ENCODE measurements around the gene ARTN.

The ARTN gene

DNA sequence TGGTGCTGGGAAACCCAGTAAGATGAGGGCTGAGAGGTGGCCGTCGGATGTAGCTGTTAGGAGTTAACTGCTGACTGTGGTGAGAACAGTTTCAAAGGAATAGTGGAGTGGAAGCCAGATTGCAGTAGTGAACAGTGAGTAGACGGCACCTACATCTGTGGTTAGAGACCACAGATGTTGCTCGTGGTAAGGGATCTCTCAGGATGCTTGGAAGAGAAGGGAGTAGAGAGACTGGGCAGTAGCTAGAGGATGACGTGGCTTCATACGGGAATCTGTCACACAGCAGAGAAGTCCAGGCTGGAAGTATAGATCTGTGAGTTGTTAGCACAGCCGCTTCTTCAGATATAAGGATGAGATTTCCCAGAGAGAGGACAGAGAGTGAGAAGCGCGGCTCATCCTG is 7.8 kb upstream of the ARTN start:
- Histone ChIP-seq H3K4me3 (IDR thresholded peaks at IDR 0.05; ENCODE audit: insufficient read depth, low read depth, low read length) (no peak overlapping the region), H3K27ac (no peak overlapping the region), H3K9ac (no peak overlapping the region), H4K20me1 (ENCODE audit: insufficient read depth) (no peaks in the 10 kb centered on the region), H3K4me1 (ENCODE audit: low read depth, poor library complexity, severe bottlenecking) (peaks cover 15% of the 10 kb centered on the region), H2AFZ (ENCODE audit: low read depth) (no peak overlapping the region), H3K79me2 (ENCODE audit: insufficient read depth, low read depth) (no peaks in the 10 kb centered on the region), H3K4me2 (no peak overlapping the region), H3K36me3 (ENCODE audit: insufficient read depth) (no peaks in the 10 kb centered on the region), H3K27me3 (ENCODE audit: insufficient read depth, low read depth) (no peaks in the 10 kb centered on the region)
- TF ChIP-seq, protein P1, sequence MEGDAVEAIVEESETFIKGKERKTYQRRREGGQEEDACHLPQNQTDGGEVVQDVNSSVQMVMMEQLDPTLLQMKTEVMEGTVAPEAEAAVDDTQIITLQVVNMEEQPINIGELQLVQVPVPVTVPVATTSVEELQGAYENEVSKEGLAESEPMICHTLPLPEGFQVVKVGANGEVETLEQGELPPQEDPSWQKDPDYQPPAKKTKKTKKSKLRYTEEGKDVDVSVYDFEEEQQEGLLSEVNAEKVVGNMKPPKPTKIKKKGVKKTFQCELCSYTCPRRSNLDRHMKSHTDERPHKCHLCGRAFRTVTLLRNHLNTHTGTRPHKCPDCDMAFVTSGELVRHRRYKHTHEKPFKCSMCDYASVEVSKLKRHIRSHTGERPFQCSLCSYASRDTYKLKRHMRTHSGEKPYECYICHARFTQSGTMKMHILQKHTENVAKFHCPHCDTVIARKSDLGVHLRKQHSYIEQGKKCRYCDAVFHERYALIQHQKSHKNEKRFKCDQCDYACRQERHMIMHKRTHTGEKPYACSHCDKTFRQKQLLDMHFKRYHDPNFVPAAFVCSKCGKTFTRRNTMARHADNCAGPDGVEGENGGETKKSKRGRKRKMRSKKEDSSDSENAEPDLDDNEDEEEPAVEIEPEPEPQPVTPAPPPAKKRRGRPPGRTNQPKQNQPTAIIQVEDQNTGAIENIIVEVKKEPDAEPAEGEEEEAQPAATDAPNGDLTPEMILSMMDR (conservative IDR thresholded peaks at IDR 0.05; ENCODE audit: low read depth, low read length): no peak

DNA sequence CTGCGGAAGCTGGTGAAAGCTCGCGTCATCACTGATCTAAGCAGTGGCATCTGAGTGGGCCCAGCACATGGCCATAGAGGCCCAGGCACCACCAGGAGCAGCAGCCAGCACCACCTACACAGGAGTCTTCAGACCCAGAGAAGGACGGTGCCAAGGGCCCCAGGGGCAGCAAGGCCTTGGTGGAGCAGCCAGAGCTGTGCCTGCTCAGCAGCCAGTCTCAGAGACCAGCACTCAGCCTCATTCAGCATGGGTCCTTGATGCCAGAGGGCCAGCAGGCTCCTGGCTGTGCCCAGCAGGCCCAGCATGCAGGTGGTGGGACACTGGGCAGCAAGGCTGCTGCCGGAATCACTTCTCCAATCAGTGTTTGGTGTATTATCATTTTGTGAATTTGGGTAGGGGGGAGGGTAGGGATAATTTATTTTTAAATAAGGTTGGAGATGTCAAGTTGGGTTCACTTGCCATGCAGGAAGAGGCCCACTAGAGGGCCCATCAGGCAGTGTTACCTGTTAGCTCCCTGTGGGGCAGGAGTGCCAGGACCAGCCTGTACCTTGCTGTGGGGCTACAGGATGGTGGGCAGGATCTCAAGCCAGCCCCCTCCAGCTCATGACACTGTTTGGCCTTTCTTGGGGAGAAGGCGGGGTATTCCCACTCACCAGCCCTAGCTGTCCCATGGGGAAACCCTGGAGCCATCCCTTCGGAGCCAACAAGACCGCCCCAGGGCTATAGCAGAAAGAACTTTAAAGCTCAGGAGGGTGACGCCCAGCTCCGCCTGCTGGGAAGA is 3.2 kb upstream of the ARTN start:
- Histone ChIP-seq H3K4me1 (ENCODE audit: low read depth, poor library complexity, severe bottlenecking) (peaks cover 52% of the 10 kb centered on the region), H3K4me3 (IDR thresholded peaks at IDR 0.05; ENCODE audit: insufficient read depth, low read depth, low read length) (no peak overlapping the region), H3K27ac (peak overlapping the region; percentile 24; the same call in 1 of the 2 replicates), H3K27me3 (ENCODE audit: insufficient read depth, low read depth) (no peaks in the 10 kb centered on the region), H2AFZ (ENCODE audit: low read depth) (no peak overlapping the region), H3K79me2 (ENCODE audit: insufficient read depth, low read depth) (no peaks in the 10 kb centered on the region), H3K36me3 (ENCODE audit: insufficient read depth) (no peaks in the 10 kb centered on the region), H3K4me2 (peak overlapping the region; percentile 56; the same call in 1 of the 2 replicates), H4K20me1 (ENCODE audit: insufficient read depth) (no peaks in the 10 kb centered on the region), H3K9ac (no peak overlapping the region)
- TF ChIP-seq, protein P1 (conservative IDR thresholded peaks at IDR 0.05; ENCODE audit: low read depth, low read length): peak; percentile 77

DNA sequence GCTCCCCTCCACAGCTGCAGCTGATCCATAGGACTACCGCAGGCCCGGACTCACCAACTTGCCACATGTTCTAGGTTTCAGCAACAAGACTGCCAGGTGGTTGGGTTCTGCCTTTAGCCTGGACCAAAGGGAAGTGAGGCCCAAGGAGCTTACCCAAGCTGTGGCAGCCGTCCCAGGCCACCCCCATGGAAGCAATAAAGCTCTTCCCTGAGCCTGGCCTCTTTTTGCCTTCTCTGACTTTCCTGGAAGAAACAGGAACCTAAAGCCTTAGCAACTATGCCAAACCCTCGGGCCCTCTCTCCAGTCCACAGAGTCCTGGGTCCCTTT is 2.7 kb upstream of the ARTN start:
- Histone ChIP-seq H3K9ac (no peak overlapping the region), H3K4me2 (peak overlapping the region; percentile 56; the same call in 1 of the 2 replicates), H2AFZ (ENCODE audit: low read depth) (no peak overlapping the region), H3K36me3 (ENCODE audit: insufficient read depth) (no peaks in the 10 kb centered on the region), H3K27me3 (ENCODE audit: insufficient read depth, low read depth) (no peaks in the 10 kb centered on the region), H3K4me1 (ENCODE audit: low read depth, poor library complexity, severe bottlenecking) (peaks cover 52% of the 10 kb centered on the region), H3K79me2 (ENCODE audit: insufficient read depth, low read depth) (no peaks in the 10 kb centered on the region), H3K27ac (peak overlapping the region; percentile 24; the same call in 1 of the 2 replicates), H3K4me3 (IDR thresholded peaks at IDR 0.05; ENCODE audit: insufficient read depth, low read depth, low read length) (no peak overlapping the region), H4K20me1 (ENCODE audit: insufficient read depth) (no peaks in the 10 kb centered on the region)
- TF ChIP-seq, protein P1 (conservative IDR thresholded peaks at IDR 0.05; ENCODE audit: low read depth, low read length): no peak

DNA sequence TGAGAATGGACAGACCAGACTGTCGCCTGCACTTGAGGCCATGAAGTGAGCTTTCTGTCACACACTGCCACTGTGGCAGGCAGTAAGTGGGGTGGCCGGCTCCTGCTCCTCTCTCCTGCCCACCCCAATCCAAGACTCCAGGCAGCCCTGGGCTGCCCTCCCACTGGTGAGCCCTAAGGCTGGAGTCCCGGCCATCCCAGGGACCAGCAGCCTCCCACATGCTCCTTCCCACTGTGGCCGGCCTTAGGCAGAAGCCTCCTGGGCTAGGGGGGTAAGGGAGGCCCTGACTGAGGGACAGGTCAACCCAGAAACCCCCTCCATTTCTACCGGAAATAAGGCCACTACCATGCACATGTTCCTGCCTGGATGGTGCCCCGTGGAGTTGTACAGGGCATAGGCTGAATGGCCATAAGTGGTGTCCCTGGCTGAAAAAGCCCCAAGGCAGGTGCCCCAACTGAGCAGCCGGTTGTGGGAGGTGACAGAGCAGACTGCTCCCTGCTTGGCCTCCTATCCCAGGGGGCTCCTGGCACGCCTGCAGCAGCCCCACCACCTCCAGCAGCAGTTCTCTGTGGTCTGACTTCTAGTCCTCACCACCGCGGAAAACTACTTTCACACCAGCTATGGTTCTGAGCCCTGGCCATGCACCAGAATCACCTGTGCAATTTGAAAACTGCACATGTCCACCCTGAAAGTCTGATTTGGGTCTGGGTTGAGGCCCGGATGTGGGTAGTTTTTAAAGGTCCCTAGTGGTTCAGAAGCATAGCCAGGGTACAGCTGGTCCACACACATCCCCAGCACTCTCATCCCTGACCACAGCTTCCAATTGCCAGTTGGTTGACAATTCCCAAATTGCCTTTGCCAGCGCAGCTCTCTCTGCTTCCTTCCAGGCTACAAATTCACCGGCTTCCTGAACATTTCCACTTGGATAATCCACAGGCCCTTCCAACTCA is 1.6 kb upstream of the ARTN start:
- no peaks in the 10 kb centered on the region for H4K20me1 ChIP-seq (ENCODE audit: insufficient read depth)
- H3K36me3 ChIP-seq (ENCODE audit: insufficient read depth): no peaks in the 10 kb centered on the region
- H3K27ac ChIP-seq: peak overlapping the region; percentile 24; the same call in 1 of the 2 replicates
- H3K4me1 ChIP-seq (ENCODE audit: low read depth, poor library complexity, severe bottlenecking): peaks cover 52% of the 10 kb centered on the region
- H3K79me2 ChIP-seq (ENCODE audit: insufficient read depth, low read depth): no peaks in the 10 kb centered on the region
- H2AFZ ChIP-seq (ENCODE audit: low read depth): no peak overlapping the region
- no peak overlapping the region for H3K4me3 ChIP-seq (IDR thresholded peaks at IDR 0.05; ENCODE audit: insufficient read depth, low read depth, low read length)
- H3K4me2 ChIP-seq: peak overlapping the region; percentile 56; the same call in 1 of the 2 replicates
- TF ChIP-seq, protein P1 (conservative IDR thresholded peaks at IDR 0.05; ENCODE audit: low read depth, low read length): no peak
- H3K27me3 ChIP-seq (ENCODE audit: insufficient read depth, low read depth): no peaks in the 10 kb centered on the region
- no peak overlapping the region for H3K9ac ChIP-seq
